ENCODE data around the gene SAFB.

The SAFB gene

DNA sequence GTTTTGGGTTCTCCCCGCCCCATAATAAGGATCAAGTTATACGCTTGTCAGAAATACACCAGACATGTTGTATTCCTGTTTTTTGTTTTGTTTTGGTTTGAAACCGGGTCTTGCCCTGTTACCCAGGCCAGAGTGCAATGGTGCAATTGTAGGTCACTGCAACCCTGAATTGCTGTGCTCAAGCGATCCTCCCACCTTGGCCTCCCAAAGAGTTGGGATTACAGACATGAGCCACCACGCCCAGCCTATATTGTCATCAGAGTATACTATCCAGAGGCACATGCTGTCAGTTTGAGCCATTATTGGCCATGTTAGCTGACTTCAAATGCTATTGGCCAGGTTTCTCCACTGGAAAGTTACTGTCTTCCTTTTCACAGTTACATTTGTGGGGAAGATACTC is 9.8 kb downstream of the SAFB start:
- in situ Hi-C loops (cut with MboI; ENCODE audit: low sequenced_read_pairs, unreplicated experiment), result no loop called here
- TF ChIP-seq CTCF (IDR thresholded peaks at IDR 0.05; ENCODE audit: borderline replicate concordance, control extremely low read depth, extremely low read depth, insufficient read depth, missing control alignments), result no peak
- DNase-seq (ENCODE audit: low spot score), result no peak

DNA sequence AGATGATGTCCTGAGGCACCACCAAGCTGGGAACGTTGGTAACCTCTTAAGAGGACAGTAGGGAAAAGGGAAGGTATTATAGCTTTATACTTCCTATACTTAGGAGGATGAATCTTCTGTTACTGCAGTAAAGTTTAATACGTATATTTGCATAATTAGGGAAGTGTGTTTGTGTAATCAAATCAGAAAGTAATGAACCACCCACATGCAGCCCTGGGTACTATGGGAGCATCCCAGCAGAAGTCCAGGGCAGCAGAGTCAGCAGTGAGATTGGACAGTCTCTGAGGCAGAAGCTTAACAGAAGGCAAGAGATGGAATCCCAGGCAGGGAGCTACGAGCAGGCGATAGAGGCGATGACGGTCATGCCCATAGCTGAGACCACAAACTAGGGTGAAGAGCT is 12.5 kb downstream of the SAFB start:
- no peak for TF ChIP-seq CTCF (IDR thresholded peaks at IDR 0.05; ENCODE audit: borderline replicate concordance, control extremely low read depth, extremely low read depth, insufficient read depth, missing control alignments)
- in situ Hi-C loops (cut with MboI; ENCODE audit: low sequenced_read_pairs, unreplicated experiment), result no loop called here
- no peak for DNase-seq (ENCODE audit: low spot score)

GRCh38 chr19:5637971-5638370 is 15.1 kb downstream of the SAFB start:
- no peak for DNase-seq (ENCODE audit: low spot score)
- in situ Hi-C loops (cut with MboI; ENCODE audit: low sequenced_read_pairs, unreplicated experiment), result no loop called here
- TF ChIP-seq CTCF (IDR thresholded peaks at IDR 0.05; ENCODE audit: borderline replicate concordance, control extremely low read depth, extremely low read depth, insufficient read depth, missing control alignments), result no peak

GRCh38 chr19:5641171-5641570 is 18.3 kb downstream of the SAFB start:
- in situ Hi-C loops (cut with MboI; ENCODE audit: low sequenced_read_pairs, unreplicated experiment), result no loop called here
- no peak for DNase-seq (ENCODE audit: low spot score)
- no peak for TF ChIP-seq CTCF (IDR thresholded peaks at IDR 0.05; ENCODE audit: borderline replicate concordance, control extremely low read depth, extremely low read depth, insufficient read depth, missing control alignments)

DNA sequence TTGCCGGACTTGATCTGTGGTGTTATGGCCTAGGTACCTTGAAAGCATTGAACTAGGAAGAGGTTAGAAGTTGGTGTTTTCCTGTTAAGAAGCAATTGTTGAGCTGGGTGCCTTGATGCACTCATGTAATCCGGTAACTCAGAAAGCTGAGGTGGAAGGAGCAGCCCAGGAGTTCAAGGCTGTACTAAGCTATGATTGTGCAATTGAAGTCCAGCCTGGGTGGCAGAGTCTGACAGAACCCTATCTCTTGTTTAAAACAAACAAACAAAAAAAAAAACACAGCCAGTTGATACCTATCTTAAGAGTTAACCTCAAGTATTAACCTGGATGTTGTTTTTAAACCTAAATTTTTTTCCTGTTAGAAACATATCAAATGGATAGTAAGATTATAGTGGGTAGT is 19.3 kb downstream of the SAFB start:
- DNase-seq (ENCODE audit: low spot score), result no peak
- in situ Hi-C loops (cut with MboI; ENCODE audit: low sequenced_read_pairs, unreplicated experiment), result no loop called here
- no peak for TF ChIP-seq CTCF (IDR thresholded peaks at IDR 0.05; ENCODE audit: borderline replicate concordance, control extremely low read depth, extremely low read depth, insufficient read depth, missing control alignments)

DNA sequence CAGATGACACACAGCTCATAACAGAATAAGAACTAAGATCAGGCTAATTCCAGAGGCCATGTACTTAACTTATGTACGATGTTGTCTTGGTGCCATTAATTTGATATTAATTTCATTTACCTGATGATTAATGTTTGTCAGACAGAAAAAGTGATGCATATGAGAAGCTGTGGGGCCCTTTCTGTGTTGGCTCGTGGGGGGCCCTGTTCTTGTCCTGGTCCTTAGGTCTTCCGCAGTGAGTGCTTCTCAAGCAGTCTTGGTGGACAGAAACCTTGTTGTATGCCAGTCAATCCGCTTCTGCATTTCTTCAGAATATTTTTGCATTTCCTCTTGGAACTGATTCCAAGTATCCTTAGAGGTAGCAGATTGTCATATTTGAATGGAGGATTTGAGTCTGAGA is 20.2 kb downstream of the SAFB start:
- DNase-seq (ENCODE audit: low spot score), result no peak
- TF ChIP-seq CTCF (IDR thresholded peaks at IDR 0.05; ENCODE audit: borderline replicate concordance, control extremely low read depth, extremely low read depth, insufficient read depth, missing control alignments), result no peak
- in situ Hi-C loops (cut with MboI; ENCODE audit: low sequenced_read_pairs, unreplicated experiment), result no loop called here

DNA sequence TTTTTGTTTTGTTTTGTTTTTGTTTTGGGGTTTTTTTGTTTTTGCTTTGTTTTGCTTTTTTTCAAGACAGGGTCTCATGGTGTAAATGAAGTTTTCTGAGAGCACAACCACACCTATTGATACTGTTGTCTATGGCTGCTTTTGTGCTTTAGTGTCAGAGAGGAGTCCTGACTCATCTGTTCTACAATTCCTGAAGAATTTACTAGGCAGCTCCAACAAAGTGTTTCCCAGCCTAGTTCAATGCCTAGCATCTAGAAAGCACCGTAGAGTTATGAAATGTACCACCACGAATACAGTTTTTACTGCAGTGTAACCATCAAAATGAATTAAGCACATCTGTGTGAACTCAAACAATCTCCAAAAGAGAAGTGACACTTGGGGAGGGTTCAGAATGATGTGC is 21.2 kb downstream of the SAFB start:
- no peak for DNase-seq (ENCODE audit: low spot score)
- TF ChIP-seq CTCF (IDR thresholded peaks at IDR 0.05; ENCODE audit: borderline replicate concordance, control extremely low read depth, extremely low read depth, insufficient read depth, missing control alignments), result no peak
- in situ Hi-C loops (cut with MboI; ENCODE audit: low sequenced_read_pairs, unreplicated experiment), result no loop called here
